ENCODE measurements around the gene YIPF6.
"Not testable (repeated sequence)": the region's sequence is repeated elsewhere in the genome, so short reads cannot be mapped to it uniquely, and the experiment has no call there.

The YIPF6 gene

DNA sequence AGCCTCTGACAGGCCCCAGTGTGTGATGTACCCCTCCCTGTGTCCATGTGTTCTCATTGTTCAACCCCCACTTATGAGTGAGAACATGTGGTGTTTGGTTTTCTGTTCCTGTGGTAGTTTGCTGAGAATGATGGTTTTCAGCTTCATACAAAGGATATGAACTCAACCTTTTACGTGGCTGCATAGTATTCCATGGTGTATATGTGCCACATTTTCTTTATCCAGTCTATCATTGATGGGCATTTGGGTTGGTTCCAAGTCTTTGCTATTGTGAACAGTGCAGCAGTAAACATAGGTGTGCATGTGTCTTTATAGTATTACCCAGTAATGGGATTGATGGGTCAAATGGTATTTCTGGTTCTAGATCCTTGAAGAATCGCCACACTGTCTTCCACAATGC is 25.8 kb downstream of the YIPF6 start:
- not testable (repeated sequence) for H3K9ac ChIP-seq (ENCODE audit: low read depth, low read length); H3K27me3 ChIP-seq (ENCODE audit: control insufficient read depth, insufficient read depth, low read length); H3K4me1 ChIP-seq (ENCODE audit: control insufficient read depth, insufficient read depth, low read length); H3K36me3 ChIP-seq (ENCODE audit: control insufficient read depth, insufficient read depth, low read length); H3K4me3 ChIP-seq (ENCODE audit: low read depth, low read length); H3K9me3 ChIP-seq (ENCODE audit: control insufficient read depth, insufficient read depth, low read length)

DNA sequence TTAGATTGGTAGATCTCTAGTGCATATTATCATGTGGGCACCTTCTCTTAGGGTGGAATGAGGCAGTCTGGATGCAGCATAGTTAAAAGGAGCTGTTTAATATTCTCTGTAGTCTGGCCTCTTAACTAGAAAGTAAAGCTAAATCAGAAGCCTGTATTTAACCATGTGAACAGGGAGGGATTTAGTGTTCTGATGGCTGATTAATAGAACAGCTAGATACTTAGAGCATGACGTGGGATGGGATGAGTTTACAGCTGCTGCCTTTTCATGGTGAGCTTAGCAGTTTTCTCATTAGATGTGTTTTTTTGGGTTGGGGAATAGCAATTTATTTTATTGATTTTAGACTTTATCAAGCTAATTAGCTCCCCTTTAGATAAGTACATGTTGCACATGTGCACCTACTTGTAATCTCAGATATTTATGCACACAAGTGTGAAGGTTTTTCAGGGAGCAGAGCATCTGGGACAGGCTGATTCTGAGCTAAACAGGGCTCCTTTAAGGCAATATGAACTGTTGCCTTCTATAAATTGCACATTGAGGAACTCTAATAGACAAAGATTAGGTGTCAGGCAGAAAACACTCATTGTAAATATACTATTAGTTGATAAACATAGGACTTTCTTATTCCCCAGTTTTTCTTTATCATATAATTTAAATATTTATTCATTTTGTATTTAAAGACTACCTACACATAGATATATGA is 34.1 kb downstream of the YIPF6 start:
- no peaks in the 10 kb centered on the region for H3K4me1 ChIP-seq (ENCODE audit: control insufficient read depth, insufficient read depth, low read length)
- H3K27me3 ChIP-seq (ENCODE audit: control insufficient read depth, insufficient read depth, low read length), result no peaks in the 10 kb centered on the region

DNA sequence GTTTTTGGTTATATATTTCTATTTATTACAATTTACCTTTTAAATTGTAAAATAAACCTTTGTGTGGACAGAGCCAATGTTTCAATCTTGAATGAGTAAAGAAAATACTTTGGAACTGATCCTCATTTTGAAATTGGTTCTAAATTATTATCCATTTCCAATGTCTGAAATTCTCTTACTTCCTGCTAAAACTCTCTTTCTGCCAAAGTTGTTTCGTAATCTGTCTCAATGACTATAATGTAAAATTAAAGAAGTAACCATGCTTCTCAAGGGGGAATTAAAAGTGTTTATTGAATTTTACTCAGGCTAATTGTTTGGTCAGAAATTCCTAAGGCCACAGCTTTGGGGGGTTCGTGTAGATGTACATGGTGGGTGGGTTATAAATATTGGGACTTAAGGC is 34.8 kb downstream of the YIPF6 start:
- H3K4me3 ChIP-seq (ENCODE audit: low read depth, low read length), result no peak overlapping the region

More for the DNA sequence above, 34.1 kb downstream of the YIPF6 start:
- no peak overlapping the region for H3K9ac ChIP-seq (ENCODE audit: low read depth, low read length)
- no peaks in the 10 kb centered on the region for H3K9me3 ChIP-seq (ENCODE audit: control insufficient read depth, insufficient read depth, low read length)
- H3K4me3 ChIP-seq (ENCODE audit: low read depth, low read length), result no peak overlapping the region
- no peaks in the 10 kb centered on the region for H3K36me3 ChIP-seq (ENCODE audit: control insufficient read depth, insufficient read depth, low read length)

DNA sequence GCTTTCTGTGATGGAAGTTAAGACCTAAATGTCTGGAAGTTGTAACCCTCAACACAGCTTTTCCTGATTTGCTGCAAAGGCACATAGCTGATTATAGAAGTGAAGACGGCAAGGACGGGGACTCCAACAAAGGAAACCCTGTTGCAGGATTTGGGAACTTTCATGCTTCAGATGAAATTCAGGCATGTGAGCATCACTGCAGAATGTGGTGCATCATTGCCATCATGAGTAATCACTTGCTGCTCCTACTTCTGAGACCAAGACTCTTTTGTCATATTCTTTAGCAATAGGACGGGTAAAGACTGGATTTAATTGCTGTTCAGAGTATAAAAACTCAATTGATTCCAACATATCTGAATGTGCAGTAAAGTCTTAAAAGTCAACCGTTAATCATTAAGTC is 35.8 kb downstream of the YIPF6 start:
- Histone ChIP-seq H3K4me1 (ENCODE audit: control insufficient read depth, insufficient read depth, low read length) (no peaks in the 10 kb centered on the region), H3K36me3 (ENCODE audit: control insufficient read depth, insufficient read depth, low read length) (no peaks in the 10 kb centered on the region), H3K9me3 (ENCODE audit: control insufficient read depth, insufficient read depth, low read length) (no peaks in the 10 kb centered on the region), H3K27me3 (ENCODE audit: control insufficient read depth, insufficient read depth, low read length) (no peaks in the 10 kb centered on the region), H3K4me3 (ENCODE audit: low read depth, low read length) (no peak overlapping the region), H3K9ac (ENCODE audit: low read depth, low read length) (no peak overlapping the region)

More for the DNA sequence above, 34.8 kb downstream of the YIPF6 start:
- Histone ChIP-seq H3K27me3 (ENCODE audit: control insufficient read depth, insufficient read depth, low read length) (no peaks in the 10 kb centered on the region), H3K9me3 (ENCODE audit: control insufficient read depth, insufficient read depth, low read length) (no peaks in the 10 kb centered on the region), H3K36me3 (ENCODE audit: control insufficient read depth, insufficient read depth, low read length) (no peaks in the 10 kb centered on the region), H3K9ac (ENCODE audit: low read depth, low read length) (no peak overlapping the region), H3K4me1 (ENCODE audit: control insufficient read depth, insufficient read depth, low read length) (no peaks in the 10 kb centered on the region)

DNA sequence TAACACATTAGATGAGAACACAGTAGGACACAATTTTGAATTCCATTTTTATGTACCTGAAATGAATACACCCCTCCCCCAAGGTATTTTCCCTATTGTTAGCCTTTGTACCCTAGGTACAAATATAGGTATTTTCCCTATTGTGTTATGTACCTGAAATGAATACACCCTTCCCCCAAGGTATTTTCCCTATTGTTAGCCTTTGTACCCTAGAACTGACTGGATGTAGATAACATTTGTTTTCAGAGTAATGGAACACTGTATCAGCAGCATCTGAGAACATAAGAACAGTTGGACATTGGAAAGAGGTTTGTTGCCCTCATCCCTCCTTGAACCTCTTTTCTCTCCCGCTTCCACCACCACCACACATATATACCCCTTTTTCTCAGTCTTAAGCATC is 37.6 kb downstream of the YIPF6 start:
- no peak overlapping the region for H3K9ac ChIP-seq (ENCODE audit: low read depth, low read length)
- H3K27me3 ChIP-seq (ENCODE audit: control insufficient read depth, insufficient read depth, low read length), result no peaks in the 10 kb centered on the region
- H3K4me1 ChIP-seq (ENCODE audit: control insufficient read depth, insufficient read depth, low read length), result no peaks in the 10 kb centered on the region

DNA sequence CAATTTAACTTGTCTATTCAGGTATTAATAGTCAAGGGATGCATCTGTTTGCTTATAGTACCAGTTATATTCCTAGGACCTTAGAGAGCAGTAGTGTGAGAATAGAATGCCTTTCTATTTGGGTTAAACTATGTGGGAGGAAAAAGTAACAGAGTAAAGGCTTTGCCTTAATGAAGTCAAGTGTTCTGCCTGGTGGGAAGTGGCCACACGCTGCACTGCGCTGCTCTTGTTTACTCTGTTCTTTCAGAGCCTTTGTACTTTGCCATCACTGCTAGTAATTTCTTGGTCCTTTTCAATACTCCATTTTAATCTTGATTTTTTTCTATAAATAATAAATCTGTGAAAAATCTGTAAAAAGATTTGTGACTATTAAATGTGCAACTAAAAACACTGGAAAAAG is 38.0 kb downstream of the YIPF6 start:
- Histone ChIP-seq H3K4me3 (ENCODE audit: low read depth, low read length) (no peak overlapping the region), H3K9me3 (ENCODE audit: control insufficient read depth, insufficient read depth, low read length) (no peaks in the 10 kb centered on the region), H3K9ac (ENCODE audit: low read depth, low read length) (no peak overlapping the region), H3K4me1 (ENCODE audit: control insufficient read depth, insufficient read depth, low read length) (no peaks in the 10 kb centered on the region), H3K36me3 (ENCODE audit: control insufficient read depth, insufficient read depth, low read length) (no peaks in the 10 kb centered on the region), H3K27me3 (ENCODE audit: control insufficient read depth, insufficient read depth, low read length) (no peaks in the 10 kb centered on the region)

More for the DNA sequence above, 37.6 kb downstream of the YIPF6 start:
- Histone ChIP-seq H3K4me3 (ENCODE audit: low read depth, low read length) (no peak overlapping the region), H3K9me3 (ENCODE audit: control insufficient read depth, insufficient read depth, low read length) (no peaks in the 10 kb centered on the region), H3K36me3 (ENCODE audit: control insufficient read depth, insufficient read depth, low read length) (no peaks in the 10 kb centered on the region)

DNA sequence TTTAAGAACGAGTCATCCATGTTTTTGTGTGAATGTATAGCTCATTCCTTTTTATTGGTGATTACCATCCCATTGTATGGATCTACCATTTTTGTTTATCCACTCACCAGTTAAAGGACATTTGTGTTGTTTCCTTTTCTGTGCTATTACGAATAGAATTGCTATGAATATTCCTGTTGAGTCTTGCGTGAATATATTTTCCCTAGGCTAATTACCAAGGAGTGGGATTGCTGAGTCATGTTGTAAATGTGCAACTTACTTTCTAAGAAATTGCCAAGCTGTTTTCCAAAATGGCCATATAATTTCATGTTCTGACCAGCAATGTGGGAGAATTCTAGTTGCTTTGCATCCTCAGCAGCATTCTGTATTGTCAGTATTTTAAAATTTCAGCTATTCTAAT is 51.3 kb downstream of the YIPF6 start:
- no peak overlapping the region for H3K4me3 ChIP-seq (ENCODE audit: low read depth, low read length)
- H3K9me3 ChIP-seq (ENCODE audit: control insufficient read depth, insufficient read depth, low read length), result no peaks in the 10 kb centered on the region
- H3K9ac ChIP-seq (ENCODE audit: low read depth, low read length), result no peak overlapping the region
- H3K36me3 ChIP-seq (ENCODE audit: control insufficient read depth, insufficient read depth, low read length), result no peaks in the 10 kb centered on the region
- H3K4me1 ChIP-seq (ENCODE audit: control insufficient read depth, insufficient read depth, low read length), result no peaks in the 10 kb centered on the region
- H3K27me3 ChIP-seq (ENCODE audit: control insufficient read depth, insufficient read depth, low read length), result no peaks in the 10 kb centered on the region

DNA sequence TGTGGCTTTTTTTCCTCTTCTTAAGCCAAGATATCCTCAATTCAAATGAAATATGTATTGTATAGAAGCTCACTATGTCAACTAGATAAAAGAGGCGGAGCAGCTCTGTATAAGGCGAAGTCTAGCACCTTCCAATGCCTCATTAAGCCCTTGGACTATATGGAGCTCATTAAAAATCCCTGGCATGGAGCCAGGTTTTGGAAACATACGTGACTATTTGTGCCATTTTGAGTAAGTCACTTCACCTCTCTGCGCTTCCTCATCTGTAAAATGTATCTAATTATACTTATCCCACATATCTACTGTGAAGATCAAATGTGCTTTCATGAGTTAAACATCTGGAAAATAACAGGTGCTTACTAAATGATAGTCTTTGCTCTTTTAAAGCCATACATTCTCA is 57.2 kb downstream of the YIPF6 start:
- H3K4me1 ChIP-seq (ENCODE audit: control insufficient read depth, insufficient read depth, low read length), result no peaks in the 10 kb centered on the region
- no peak overlapping the region for H3K4me3 ChIP-seq (ENCODE audit: low read depth, low read length)
- H3K9ac ChIP-seq (ENCODE audit: low read depth, low read length), result no peak overlapping the region

DNA sequence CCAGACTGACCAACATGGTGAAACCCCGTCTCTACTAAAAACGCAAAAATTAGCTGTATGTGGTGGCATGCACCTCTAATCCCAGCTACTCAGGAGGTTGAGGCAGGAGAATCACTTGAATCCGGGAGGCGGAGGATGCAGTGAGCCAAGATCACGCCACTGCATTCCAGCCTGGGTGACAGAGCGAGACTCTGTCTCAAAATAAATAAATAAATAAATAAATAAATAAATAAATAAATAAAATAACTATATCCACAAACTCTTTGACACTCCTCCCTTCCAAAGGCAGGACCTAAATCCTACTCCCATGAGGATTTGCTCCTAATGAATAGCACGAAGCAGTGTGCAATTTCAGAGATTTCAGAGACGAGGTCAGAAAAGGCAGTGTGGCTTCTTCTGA is 58.3 kb downstream of the YIPF6 start:
- H3K4me3 ChIP-seq (ENCODE audit: low read depth, low read length); H3K9ac ChIP-seq (ENCODE audit: low read depth, low read length); H3K36me3 ChIP-seq (ENCODE audit: control insufficient read depth, insufficient read depth, low read length); H3K4me1 ChIP-seq (ENCODE audit: control insufficient read depth, insufficient read depth, low read length); H3K9me3 ChIP-seq (ENCODE audit: control insufficient read depth, insufficient read depth, low read length); H3K27me3 ChIP-seq (ENCODE audit: control insufficient read depth, insufficient read depth, low read length): not testable (repeated sequence)

More for the DNA sequence above, 57.2 kb downstream of the YIPF6 start:
- Histone ChIP-seq H3K27me3 (ENCODE audit: control insufficient read depth, insufficient read depth, low read length) (no peaks in the 10 kb centered on the region), H3K9me3 (ENCODE audit: control insufficient read depth, insufficient read depth, low read length) (no peaks in the 10 kb centered on the region), H3K36me3 (ENCODE audit: control insufficient read depth, insufficient read depth, low read length) (no peaks in the 10 kb centered on the region)

DNA sequence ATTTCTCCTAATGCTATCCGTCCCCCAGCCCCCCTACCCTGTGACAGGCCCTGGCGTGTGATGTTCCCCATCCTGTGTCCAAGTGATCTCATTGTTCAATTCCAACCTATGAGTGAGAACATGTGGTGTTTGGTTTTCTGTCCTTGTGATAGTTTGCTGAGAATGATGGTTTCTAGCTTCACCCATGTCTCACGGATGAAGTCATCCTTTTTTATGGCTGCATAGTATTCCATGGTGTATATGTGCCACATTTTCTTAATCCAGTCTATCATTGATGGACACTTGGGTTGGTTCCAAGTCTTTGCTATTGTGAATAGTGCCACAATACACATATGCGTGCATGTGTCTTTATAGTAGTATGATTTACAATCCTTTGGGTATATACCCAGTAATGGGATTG is 61.1 kb downstream of the YIPF6 start:
- not testable (repeated sequence) for H3K27me3 ChIP-seq (ENCODE audit: control insufficient read depth, insufficient read depth, low read length); H3K9me3 ChIP-seq (ENCODE audit: control insufficient read depth, insufficient read depth, low read length); H3K4me3 ChIP-seq (ENCODE audit: low read depth, low read length); H3K4me1 ChIP-seq (ENCODE audit: control insufficient read depth, insufficient read depth, low read length); H3K36me3 ChIP-seq (ENCODE audit: control insufficient read depth, insufficient read depth, low read length); H3K9ac ChIP-seq (ENCODE audit: low read depth, low read length)

DNA sequence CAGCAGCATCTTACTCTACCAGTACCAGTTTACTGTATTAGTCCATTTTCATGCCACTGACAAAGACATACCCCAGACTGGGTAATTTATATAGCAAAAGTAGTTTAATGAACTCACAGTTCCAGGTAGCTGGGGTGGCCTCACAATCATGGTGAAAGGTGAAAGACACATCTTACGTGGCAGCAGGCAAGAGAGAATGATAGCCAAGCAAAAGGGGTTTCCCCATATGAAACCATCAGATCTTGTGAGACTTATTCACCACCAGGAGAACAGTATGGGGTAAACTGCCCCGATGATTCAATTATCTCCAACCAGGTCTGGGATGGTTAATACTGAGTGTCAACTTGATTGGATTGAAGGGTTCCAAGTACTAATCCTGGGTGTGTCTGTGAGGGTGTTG is 69.3 kb downstream of the YIPF6 start:
- Histone ChIP-seq H3K27me3 (ENCODE audit: control insufficient read depth, insufficient read depth, low read length) (no peaks in the 10 kb centered on the region), H3K4me3 (ENCODE audit: low read depth, low read length) (no peak overlapping the region), H3K9ac (ENCODE audit: low read depth, low read length) (no peak overlapping the region), H3K4me1 (ENCODE audit: control insufficient read depth, insufficient read depth, low read length) (no peaks in the 10 kb centered on the region), H3K36me3 (ENCODE audit: control insufficient read depth, insufficient read depth, low read length) (no peaks in the 10 kb centered on the region), H3K9me3 (ENCODE audit: control insufficient read depth, insufficient read depth, low read length) (no peaks in the 10 kb centered on the region)

DNA sequence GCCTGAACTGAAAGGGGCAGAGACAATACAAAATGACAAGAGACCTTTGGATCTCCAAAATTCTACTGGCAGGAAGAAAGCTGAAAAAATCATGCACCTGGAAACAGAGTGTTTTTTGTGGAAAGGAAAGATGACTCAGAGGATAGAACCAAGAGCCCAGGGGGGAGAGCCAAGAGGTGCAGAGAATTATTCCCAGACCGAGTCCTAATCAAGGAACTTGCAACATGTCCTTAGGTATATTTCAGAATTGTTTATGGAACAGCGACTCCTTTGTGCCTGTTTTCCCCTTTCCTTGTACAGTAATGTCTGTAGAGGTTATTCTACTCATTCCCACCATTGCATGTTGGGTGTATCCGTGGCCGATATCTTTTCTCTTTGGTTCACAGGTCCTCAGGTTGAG is 71.7 kb downstream of the YIPF6 start:
- Histone ChIP-seq H3K27me3 (ENCODE audit: control insufficient read depth, insufficient read depth, low read length) (no peaks in the 10 kb centered on the region), H3K9ac (ENCODE audit: low read depth, low read length) (no peak overlapping the region), H3K4me1 (ENCODE audit: control insufficient read depth, insufficient read depth, low read length) (no peaks in the 10 kb centered on the region)

More for the DNA sequence above, 71.7 kb downstream of the YIPF6 start:
- Histone ChIP-seq H3K36me3 (ENCODE audit: control insufficient read depth, insufficient read depth, low read length) (no peaks in the 10 kb centered on the region), H3K4me3 (ENCODE audit: low read depth, low read length) (no peak overlapping the region), H3K9me3 (ENCODE audit: control insufficient read depth, insufficient read depth, low read length) (no peaks in the 10 kb centered on the region)
